SJCRH30 (cell line): ENCODE results near the gene CACNA1D. TPM values are rescaled to one million over a fixed set of nuclear protein-coding genes. Genes with fewer than 3 reads are reported as not detected.

Experiments used
- DNase-seq, 2 experiments: peaks; one replicate each; pipeline ENCODE4 v3.0.0-alpha.2; 2015 to 2020
- H3K27ac ChIP-seq: fragments of 250-450 bp; sonication (Bioruptor Pico); 2 replicates; pipeline ENCODE4 v1.5.1; 2020; ENCODE audit warnings: mild to moderate bottlenecking, moderate library complexity
- H3K27me3 ChIP-seq: fragments of 250-450 bp; sonication (Bioruptor Pico); 2 replicates; pipeline ENCODE4 v1.5.1; 2020; ENCODE audit warnings: mild to moderate bottlenecking, moderate library complexity
- H3K36me3 ChIP-seq: fragments of 250-450 bp; sonication (Bioruptor Pico); 2 replicates; pipeline ENCODE4 v1.5.1; 2020; ENCODE audit warnings: mild to moderate bottlenecking, moderate library complexity
- H3K4me1 ChIP-seq: fragments of 250-450 bp; sonication (Bioruptor Pico); 2 replicates; pipeline ENCODE4 v1.5.1; 2020; ENCODE audit warnings: mild to moderate bottlenecking, moderate library complexity
- H3K4me3 ChIP-seq: fragments of 250-450 bp; sonication (Bioruptor Pico); 2 replicates; pipeline ENCODE4 v1.5.1; 2020; ENCODE audit warnings: mild to moderate bottlenecking, moderate library complexity
- H3K9me3 ChIP-seq: fragments of 250-450 bp; sonication (Bioruptor Pico); replicated peaks from 2 replicates; pipeline ENCODE4 v1.5.1; 2020; ENCODE audit warnings: mild to moderate bottlenecking, moderate library complexity
- total RNA-seq: library from RNA; depleted of rRNA; stranded (reverse); fragments of >200 nt; shearing (Covaris generic); gene quantifications from 2 replicates; pipeline ENCODE4 v1.2.3, GENCODE V29; 2014

CACNA1D gene
- total RNA-seq, 1 experiment from 2014 or later = not detected

- H3K9me3 ChIP-seq = no peaks in the 10 kb centered on the region
- DNase-seq = no peak
- no peaks in the 10 kb centered on the region for H3K36me3 ChIP-seq
Observed at GRCh38 chr3:53694666-53695323, 200.4 kb downstream of the CACNA1D start.

DNA sequence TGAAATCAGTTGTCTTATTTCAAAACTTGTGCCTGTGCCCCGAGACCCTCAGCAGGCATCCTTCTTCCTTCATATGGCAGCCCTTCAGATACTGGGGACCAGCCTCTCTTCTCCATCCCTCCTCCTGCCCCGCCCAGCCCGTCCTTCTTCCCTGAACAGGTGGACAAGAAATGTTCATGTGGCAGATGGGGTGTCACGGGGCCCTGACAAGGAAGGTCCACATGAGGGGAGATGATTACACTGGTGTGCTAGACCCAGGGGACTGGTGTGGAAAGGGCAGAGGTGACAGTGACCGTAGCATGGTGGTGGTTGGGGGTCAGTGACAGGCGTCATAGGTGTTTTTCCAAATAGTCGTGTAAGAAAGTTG lies 200.9 kb downstream of the CACNA1D start:
- no peak overlapping the region for H3K4me3 ChIP-seq
- no peak overlapping the region for H3K27ac ChIP-seq
- H3K27me3 ChIP-seq = 0 out of 2 replicates have a peak, but pooled peaks cover 2% of the 10 kb centered on the region
- H3K4me1 ChIP-seq = no peaks in the 10 kb centered on the region
- no peak for DNase-seq
- H3K9me3 ChIP-seq = no peaks in the 10 kb centered on the region
- no peaks in the 10 kb centered on the region for H3K36me3 ChIP-seq

More at GRCh38 chr3:53694666-53695323, 200.4 kb downstream of the CACNA1D start:
- no peaks in the 10 kb centered on the region for H3K4me1 ChIP-seq
- no peak overlapping the region for H3K4me3 ChIP-seq
- 0 out of 2 replicates have a peak, but pooled peaks cover 2% of the 10 kb centered on the region for H3K27me3 ChIP-seq
- H3K27ac ChIP-seq = no peak overlapping the region

DNA sequence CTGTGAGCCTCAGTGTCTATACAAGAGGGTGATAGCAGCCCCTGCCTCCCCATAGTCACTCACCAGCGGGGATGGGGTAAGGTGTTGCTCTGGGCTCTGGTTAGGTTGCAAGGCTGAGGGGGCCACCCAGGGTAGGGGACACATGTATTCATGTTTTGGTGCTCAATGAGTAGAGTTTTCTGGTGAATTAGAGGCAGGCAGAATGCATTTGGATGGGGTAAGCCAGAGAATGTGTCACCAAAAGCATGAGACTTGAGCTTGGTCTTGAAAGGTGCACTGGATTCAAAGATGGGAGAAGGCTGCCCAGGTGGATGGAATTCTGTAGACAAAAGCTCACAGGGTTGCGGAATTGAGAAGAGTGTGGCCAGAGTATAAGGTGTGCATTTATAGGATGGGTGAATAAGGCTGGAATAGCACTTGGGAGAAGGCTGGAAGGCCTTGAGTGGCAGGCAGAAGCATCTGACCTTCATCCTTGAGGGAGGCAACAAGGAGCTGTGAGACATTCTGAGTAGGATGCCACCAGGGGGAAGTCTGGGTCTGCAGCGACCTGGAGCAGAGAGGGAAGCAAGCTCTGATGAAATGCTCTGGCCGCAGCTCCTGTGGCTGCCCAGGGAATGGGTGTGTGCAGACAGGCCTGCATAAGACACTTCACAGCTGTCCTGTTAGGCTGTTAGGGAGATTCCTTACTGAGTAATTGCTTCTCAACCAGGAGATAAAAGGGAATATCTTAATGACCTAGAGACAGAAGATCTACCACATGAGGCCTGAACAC lies 202.2 kb downstream of the CACNA1D start:
- Histone ChIP-seq H3K27ac (no peak overlapping the region), H3K4me1 (no peaks in the 10 kb centered on the region), H3K27me3 (no peaks in the 10 kb centered on the region), H3K4me3 (no peak overlapping the region), H3K9me3 (no peaks in the 10 kb centered on the region), H3K36me3 (no peaks in the 10 kb centered on the region)
- DNase-seq = no peak

DNA sequence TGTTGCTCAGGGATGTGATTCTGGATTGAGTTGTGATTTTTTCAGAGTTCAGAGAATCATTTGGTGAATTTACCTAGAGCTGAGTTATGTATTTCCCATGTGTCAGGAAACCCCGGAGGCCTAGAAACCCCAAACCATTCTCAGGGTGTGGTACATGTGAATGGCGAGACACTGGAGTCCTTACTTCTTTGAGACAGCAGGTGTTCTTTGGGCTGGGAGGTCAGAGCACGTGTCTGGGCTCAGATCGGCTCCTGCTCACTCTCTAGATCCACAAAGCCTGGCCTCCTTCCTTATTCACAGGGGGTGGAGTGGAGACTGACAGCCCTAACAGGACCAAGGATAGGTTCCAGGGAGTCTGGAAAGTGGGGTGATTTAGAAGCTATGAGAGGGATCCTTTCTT lies 206.0 kb downstream of the CACNA1D start:
- DNase-seq = no peak
- Histone ChIP-seq H3K4me3 (no peak overlapping the region), H3K9me3 (no peaks in the 10 kb centered on the region), H3K36me3 (no peaks in the 10 kb centered on the region), H3K27ac (no peak overlapping the region), H3K4me1 (no peaks in the 10 kb centered on the region), H3K27me3 (no peaks in the 10 kb centered on the region)

- Histone ChIP-seq H3K36me3 (no peaks in the 10 kb centered on the region), H3K4me1 (no peaks in the 10 kb centered on the region), H3K27me3 (no peaks in the 10 kb centered on the region), H3K9me3 (no peaks in the 10 kb centered on the region), H3K27ac (no peak overlapping the region), H3K4me3 (no peak overlapping the region)
- no peak for DNase-seq
Observed at GRCh38 chr3:53702776-53703530, 208.5 kb downstream of the CACNA1D start.

DNA sequence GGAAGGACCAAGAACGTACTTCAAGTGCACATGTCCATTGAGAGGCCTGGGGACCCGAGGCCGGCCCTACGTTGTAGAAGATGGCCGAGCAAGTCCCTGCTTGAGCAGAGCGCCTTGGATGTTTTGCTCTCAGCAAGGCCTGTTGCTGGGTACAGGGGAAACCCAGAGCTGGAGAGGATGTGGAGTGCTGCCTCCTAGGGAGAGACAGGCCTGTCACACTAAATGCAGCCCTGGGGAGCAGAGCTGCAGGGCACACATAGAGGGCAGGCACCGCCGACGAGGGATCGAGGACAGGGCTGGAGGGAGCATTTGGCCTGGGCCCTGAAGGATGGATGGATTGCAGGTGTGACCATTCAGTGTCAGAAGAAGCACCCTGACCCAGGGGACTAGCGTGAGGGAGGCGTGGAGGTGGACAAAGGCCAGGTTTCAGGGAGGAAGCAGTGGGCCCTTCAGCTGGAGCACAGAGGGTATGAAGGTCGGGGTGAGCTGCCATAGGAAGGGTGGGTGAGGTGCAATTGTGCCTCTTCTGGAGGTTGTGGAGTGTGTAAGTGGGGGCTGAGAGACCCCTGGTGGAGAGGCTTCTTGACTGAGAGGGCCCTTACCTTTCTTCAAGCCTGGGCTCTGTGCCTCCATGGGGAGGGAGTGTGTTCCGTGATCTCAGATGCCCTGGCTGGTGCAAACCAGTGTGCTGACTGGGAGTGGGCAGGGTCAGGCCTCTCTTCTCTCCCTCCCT lies 209.4 kb downstream of the CACNA1D start:
- no peaks in the 10 kb centered on the region for H3K4me1 ChIP-seq

DNA sequence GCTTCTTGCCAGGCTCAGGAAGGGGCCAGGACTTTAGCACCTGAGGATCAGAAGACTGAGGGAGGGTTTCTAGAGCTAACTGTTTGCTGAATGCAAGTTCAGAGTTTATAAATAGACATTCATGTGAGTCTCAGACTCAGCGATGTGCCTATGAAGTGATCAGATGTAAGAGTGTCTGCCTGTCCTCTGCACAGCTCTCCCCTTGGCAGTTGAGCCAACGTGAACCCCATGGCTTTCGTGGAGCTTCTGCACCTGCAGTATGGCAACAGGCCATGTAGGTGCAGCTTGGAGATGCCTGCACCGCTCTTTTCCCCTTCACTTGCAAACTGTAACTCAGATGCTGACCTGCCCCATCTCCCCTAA lies 209.9 kb downstream of the CACNA1D start:
- H3K9me3 ChIP-seq = no peaks in the 10 kb centered on the region
- no peak overlapping the region for H3K27ac ChIP-seq
- DNase-seq = no peak
- H3K27me3 ChIP-seq = no peaks in the 10 kb centered on the region
- H3K4me1 ChIP-seq = no peaks in the 10 kb centered on the region
- no peaks in the 10 kb centered on the region for H3K36me3 ChIP-seq
- H3K4me3 ChIP-seq = no peak overlapping the region

More for the DNA sequence above, 209.4 kb downstream of the CACNA1D start:
- DNase-seq = no peak
- Histone ChIP-seq H3K36me3 (no peaks in the 10 kb centered on the region), H3K27ac (no peak overlapping the region), H3K9me3 (no peaks in the 10 kb centered on the region), H3K27me3 (no peaks in the 10 kb centered on the region), H3K4me3 (no peak overlapping the region)

DNA sequence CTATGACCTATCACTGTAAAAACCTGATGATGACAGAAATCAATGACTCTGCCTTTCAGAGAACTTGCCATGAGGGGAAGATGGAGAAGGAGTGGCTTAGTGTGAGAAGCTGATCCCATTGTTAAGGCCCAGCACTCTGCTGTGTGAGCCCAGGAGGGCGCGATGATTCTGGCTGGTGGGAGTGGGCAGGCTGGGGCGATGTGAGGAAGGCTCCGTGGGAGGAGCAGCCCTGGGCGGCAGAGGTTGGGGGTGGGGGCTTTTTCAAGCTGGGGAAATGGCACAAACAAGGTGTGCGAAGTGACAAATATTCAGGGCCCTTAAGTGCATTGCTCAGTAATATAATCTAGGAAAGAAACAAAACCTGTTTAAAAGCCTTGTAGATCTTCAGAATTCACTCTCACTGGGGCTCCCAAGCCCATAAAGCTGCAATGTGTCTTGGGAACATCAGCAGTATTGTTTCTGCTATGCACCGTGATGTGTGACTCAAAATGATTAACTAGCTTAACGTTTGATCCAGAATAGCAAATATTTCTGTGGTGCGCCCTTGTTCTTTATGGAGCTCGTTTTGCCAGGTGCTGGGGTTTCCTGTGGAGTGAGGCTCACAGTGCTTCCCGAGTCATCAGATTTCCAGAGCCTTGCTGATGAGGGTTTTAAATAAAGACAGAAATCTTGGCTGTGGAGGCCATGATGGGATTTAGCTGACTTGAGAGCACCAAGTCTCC lies 210.8 kb downstream of the CACNA1D start:
- H3K4me3 ChIP-seq = no peak overlapping the region
- H3K4me1 ChIP-seq = no peaks in the 10 kb centered on the region
- no peaks in the 10 kb centered on the region for H3K36me3 ChIP-seq

DNA sequence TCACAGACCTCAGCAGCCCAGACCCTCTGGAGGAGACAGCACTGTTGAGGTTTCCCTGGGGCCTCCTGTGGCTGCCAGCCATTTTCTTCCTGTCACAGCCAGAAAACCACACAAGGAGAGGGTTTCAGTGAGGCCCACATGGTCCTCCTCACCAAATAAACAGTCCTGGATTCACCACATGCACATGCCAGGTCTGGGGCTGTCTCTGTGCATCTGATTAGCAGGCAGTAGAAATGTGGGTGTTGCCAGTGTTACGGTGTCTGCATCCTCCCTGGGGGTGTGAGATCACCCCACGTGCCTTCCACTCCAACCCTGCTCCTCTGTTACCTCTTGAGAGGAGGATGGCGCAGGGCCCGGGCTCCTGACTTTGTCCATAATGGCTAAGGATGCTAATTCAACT lies 211.4 kb downstream of the CACNA1D start:
- H3K36me3 ChIP-seq = no peaks in the 10 kb centered on the region
- H3K9me3 ChIP-seq = no peaks in the 10 kb centered on the region
- DNase-seq = no peak
- no peak overlapping the region for H3K4me3 ChIP-seq
- no peaks in the 10 kb centered on the region for H3K27me3 ChIP-seq
- H3K4me1 ChIP-seq = no peaks in the 10 kb centered on the region
- no peak overlapping the region for H3K27ac ChIP-seq

More for the DNA sequence above, 210.8 kb downstream of the CACNA1D start:
- Histone ChIP-seq H3K9me3 (no peaks in the 10 kb centered on the region), H3K27ac (no peak overlapping the region), H3K27me3 (no peaks in the 10 kb centered on the region)
- no peak for DNase-seq

GRCh38 chr3:53707222-53707621 lies 212.8 kb downstream of the CACNA1D start:
- H3K27me3 ChIP-seq = no peaks in the 10 kb centered on the region
- H3K36me3 ChIP-seq = no peaks in the 10 kb centered on the region
- H3K9me3 ChIP-seq = no peaks in the 10 kb centered on the region
- no peaks in the 10 kb centered on the region for H3K4me1 ChIP-seq
- no peak for DNase-seq
- no peak overlapping the region for H3K27ac ChIP-seq
- no peak overlapping the region for H3K4me3 ChIP-seq

DNA sequence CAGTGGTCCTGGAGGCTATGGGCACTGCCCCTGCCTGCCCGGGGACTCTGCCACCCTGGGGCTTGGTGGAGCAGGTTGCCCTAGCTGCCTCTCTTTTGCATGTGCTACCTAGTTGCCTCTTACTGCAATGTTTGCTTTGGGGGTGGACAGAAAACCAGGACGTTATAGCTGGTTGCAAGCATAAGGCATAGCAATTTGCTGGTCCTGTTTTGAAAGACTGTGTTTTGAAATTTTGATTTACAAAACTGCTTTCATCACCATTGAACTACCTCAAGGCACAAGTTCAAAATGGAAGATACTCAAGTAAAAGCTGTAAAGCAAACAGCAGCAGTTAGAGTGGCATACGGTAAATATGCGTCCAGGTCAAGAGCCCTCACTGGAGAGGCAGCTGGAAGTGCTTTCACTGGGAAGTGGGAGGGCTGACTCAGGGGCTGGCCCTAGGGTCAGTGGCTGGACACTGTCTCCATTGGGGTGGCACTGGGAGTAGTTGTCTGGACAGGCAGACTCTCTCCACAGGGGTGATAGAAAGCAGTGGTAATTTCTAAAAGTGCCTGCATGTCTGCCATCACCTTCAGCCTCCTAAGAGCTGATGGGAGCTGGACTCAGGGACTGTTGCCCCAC lies 213.7 kb downstream of the CACNA1D start:
- H3K9me3 ChIP-seq = no peaks in the 10 kb centered on the region
- H3K4me3 ChIP-seq = no peak overlapping the region
- no peaks in the 10 kb centered on the region for H3K4me1 ChIP-seq
- H3K36me3 ChIP-seq = no peaks in the 10 kb centered on the region
- no peaks in the 10 kb centered on the region for H3K27me3 ChIP-seq
- DNase-seq = no peak
- no peak overlapping the region for H3K27ac ChIP-seq

- DNase-seq = no peak
- no peaks in the 10 kb centered on the region for H3K4me1 ChIP-seq
Observed at GRCh38 chr3:53709256-53709655, 214.8 kb downstream of the CACNA1D start.

DNA sequence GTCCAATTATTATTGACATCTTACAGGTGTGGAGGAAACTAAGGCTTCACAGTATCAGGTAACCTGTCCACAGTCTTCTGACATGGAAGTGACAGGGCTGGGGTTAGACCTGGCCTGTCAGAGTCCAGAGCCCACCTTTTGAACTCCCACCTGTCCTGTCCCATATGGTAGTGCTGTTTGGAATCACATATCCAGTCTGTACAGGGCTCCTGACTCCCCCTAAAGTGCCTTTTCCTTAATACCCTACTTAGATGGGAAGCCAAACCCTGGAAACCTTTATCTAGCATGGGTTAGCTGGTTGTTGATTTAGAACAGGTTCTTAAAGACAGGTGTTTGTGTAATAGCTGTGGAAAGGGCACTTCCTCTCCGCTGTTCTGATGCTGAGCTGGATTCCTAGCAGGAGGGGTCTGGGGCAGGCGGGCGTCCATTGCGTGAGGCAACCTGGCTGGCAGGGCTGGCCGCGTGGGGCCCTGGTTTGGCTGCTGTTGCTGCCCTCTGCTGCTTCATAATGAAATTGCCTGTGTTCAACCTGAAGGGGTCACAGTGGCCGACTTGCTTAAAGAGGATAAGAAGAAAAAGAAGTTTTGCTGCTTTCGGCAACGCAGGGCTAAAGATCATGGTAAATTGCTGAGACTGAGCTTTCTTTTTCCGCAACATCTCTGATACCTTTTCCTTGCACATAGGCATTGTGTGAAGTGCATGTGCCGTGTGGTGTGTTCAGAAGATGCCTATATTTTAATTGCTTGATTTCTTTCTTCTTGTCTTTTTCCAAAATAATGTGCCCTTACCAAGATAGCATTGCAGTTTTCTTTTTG lies 215.7 kb downstream of the CACNA1D start:
- Histone ChIP-seq H3K9me3 (no peaks in the 10 kb centered on the region), H3K27ac (no peak overlapping the region), H3K4me3 (no peak overlapping the region), H3K4me1 (no peaks in the 10 kb centered on the region), H3K27me3 (no peaks in the 10 kb centered on the region), H3K36me3 (no peaks in the 10 kb centered on the region)
- peak; percentile 55 to 70 for DNase-seq

More at GRCh38 chr3:53709256-53709655, 214.8 kb downstream of the CACNA1D start:
- Histone ChIP-seq H3K27ac (no peak overlapping the region), H3K4me3 (no peak overlapping the region), H3K9me3 (no peaks in the 10 kb centered on the region), H3K36me3 (no peaks in the 10 kb centered on the region), H3K27me3 (no peaks in the 10 kb centered on the region)
